T-helper 1 cell (primary cell): ENCODE measurements around the gene RPL13A.

Experiments used
- DNase-seq, 5 donors: peaks; one replicate each; pipeline ENCODE4 v3.0.0-alpha.2; 2012 to 2020

The RPL13A gene

GRCh38 chr19:49486232-49486631 lies 1.2 kb upstream of the RPL13A start:
- DNase-seq = no peak

GRCh38 chr19:49486710-49487276 lies 615 bp upstream of the RPL13A start:
- DNase-seq = no peak

- no peak for DNase-seq
Measured at GRCh38 chr19:49488046-49488862, 846 bp downstream of the RPL13A start.

GRCh38 chr19:49488863-49489537 lies 1.6 kb downstream of the RPL13A start:
- DNase-seq = no peak

- peak in 1 of 5 donors; percentile 60 for DNase-seq
Measured at GRCh38 chr19:49489601-49490167, 2.3 kb downstream of the RPL13A start.

- no peak for DNase-seq
Measured at GRCh38 chr19:49490287-49491029, 3.0 kb downstream of the RPL13A start.

GRCh38 chr19:49491030-49491803 lies 3.8 kb downstream of the RPL13A start:
- no peak for DNase-seq

DNA sequence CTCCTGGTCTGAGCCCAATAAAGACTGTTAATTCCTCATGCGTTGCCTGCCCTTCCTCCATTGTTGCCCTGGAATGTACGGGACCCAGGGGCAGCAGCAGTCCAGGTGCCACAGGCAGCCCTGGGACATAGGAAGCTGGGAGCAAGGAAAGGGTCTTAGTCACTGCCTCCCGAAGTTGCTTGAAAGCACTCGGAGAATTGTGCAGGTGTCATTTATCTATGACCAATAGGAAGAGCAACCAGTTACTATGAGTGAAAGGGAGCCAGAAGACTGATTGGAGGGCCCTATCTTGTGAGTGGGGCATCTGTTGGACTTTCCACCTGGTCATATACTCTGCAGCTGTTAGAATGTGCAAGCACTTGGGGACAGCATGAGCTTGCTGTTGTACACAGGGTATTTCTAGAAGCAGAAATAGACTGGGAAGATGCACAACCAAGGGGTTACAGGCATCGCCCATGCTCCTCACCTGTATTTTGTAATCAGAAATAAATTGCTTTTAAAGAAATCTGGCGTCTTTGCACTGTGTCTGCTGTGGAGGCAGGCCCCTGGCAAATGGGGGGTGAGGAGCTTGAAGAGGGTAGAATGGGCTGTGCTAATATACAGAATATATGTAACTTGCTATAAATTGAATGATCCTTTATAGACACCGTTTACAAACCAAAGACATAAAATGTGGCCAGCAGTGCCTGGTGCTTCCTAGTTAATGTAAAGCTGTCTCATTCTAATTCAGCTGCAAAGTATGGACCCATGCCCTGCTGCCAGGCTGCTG lies 4.6 kb downstream of the RPL13A start:
- no peak for DNase-seq

DNA sequence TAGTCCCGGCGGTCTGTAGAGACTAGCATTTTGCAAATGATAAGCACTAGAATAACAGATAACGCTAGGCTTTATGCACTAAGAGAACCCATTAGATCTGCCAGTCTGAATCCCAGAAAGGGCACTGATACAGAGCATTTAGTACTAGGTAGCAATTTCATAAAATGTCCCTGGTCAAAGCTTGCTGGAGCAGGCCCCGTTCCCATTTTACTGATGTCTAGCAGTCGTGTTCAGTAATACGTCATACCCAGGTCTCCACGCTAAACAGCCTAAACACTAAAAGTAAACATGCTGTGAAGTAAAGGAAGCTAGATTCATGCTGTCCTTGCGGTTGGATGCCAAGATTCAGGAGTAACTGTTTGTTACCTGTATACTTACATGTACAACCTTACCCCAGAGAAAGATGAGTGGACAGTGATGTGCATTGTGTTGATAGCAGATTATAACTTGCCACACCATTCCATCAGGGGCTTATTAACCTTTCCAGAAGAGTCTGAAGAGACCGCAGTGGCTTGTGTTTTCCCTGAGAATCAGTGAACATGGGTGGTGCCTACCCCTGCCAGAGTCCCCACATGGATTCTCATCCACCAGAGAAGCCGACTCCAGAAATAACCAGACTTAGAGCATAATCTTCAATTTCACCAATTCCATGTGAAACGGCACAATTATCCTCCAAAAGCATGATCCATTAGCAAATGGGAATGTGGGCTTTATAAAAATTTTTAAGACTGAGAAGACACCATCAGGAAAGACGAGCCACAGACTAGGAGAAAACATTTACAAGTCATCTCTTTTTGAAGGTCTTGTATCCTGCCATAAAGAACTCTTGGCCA lies 5.4 kb downstream of the RPL13A start:
- DNase-seq = no peak

GRCh38 chr19:49496574-49497008 lies 9.2 kb downstream of the RPL13A start:
- no peak for DNase-seq

- peak; percentile 63 to 82 (median 74) for DNase-seq
Measured at GRCh38 chr19:49497047-49497788, 9.8 kb downstream of the RPL13A start.

DNA sequence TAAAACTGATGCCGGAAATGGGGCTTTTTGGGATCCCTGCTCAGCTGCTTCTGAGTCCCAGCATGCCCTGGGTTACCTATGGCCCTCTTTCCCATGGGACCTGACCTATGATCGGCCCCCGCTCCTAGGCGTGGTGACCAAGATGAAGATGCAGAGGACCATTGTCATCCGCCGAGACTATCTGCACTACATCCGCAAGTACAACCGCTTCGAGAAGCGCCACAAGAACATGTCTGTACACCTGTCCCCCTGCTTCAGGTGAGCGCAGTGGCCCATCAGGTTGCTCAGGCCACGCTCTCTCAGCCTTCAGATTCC lies 10.3 kb downstream of the RPL13A start:
- DNase-seq = no peak

DNA sequence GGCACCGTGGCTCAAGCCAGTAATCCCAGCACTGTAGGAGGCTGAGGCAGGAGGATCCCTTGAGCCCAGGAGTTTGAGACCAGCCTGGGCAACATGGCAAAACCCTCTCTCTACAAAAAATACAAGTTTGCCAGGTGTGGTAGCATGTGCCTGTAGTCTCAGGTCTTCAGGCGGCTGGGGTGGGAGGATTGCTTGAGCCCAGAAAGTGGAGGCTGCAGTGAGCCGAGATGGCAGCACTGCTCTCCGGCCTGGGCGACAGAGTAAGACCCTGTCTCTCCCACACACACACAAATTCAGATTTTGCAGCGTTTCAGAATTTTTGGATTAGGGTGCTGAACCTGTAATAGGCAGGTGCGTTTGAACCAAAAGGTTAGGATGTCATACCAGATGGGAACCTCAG lies 11.1 kb downstream of the RPL13A start:
- no peak for DNase-seq

DNA sequence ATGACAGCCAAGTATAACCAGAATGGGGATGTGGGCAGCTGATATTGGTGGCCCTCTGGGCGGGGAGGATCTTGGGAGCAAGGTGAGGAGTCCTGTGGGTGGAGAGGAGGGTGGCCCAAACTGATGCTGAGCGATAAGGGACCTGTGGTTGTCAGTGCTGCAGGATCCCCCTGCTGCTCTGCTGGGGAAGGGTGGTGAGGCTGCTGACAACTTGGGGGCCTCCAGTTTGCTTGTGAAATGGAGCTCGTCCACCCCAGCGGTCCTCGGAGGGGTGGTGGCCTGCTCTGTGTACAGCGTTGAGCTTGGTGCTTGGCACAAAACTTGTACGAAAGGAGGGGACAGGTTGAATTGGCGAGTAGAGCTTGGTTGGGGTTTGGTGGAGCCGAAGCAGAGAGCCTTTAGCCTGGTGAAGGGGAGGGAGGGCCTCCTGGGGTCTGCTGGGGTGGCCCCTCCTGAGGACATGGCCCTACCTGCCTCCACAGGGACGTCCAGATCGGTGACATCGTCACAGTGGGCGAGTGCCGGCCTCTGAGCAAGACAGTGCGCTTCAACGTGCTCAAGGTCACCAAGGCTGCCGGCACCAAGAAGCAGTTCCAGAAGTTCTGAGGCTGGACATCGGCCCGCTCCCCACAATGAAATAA lies 11.7 kb downstream of the RPL13A start:
- DNase-seq = peak in 1 of 5 donors; percentile 53

DNA sequence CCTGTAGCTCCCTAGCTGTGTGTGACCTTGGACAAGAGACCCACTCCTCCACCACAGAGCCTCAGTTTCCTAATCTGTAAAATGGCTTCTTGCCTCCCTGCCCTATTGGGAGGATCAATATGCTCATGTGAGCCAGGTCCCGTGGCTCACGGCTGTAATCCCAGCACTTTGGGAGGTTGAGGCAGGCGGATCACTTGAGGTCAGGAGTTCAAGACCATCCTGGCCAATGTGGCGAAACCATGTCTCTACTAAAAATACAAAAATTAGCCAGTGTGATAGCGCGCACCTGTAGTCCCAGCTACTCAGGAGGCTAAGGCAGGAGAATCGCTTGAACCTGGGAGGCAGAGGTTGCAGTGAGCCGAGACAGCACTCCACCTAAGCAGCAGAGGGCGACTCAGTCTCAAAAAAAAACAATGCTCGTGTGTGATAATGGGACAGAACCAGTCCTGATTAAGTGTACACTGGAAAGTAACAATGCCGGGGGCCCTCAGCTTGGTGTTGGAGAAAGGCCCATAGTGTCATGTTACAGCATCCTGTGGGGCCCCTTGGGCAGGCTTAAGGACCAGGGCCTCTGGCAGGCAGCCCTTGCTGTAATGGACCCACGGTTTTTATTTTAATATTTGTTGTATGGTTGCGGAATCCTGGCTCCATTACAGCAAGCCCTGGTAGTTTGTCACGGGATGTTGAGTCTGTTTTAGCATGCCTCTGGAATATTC lies 15.6 kb downstream of the RPL13A start:
- DNase-seq = peak in 1 of 5 donors; percentile 72

DNA sequence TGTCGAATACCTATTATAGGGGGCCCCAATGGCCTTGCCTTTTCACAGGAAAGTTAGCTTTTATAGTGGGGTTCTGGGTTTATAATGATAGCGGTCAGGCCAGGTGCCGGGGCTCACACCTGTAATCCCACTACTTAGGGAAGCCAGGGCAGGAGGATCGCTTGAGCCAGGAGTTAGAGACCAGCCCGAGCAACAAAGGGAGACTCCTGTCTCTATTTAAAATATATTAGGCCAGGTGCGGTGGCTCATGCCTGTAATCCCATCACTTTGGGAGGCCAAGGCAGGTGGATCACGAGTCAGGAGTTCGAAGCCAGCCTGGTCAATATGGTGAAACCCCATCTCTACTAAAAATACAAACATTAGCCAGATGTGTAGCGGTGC lies 16.2 kb downstream of the RPL13A start:
- DNase-seq = no peak

DNA sequence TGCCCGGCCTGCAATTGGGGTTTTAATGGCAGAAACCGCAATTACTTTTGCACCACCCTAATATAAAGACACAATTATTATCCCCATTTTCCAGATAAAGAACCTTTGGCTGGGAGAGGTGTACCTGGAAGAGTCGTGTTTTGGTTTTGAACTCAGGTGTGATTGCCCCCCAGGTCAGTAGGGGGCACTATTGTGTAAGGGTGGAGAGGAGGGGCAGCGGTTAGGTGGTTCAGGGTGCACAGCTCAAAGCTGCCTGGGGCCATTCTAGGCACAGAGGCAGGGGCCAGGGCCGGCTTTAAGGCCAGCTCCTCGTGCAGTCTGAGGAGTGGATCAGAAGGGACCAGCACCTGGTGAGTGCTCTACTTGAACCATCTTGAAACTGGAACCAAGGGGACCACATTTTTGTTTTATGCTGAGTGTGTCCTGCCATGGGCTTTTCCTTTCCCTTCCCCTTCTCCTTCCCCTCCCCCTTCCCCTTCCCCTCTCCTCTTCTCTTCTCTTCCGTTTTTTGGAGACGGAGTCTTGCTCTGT lies 19.2 kb downstream of the RPL13A start:
- peak; percentile 48 to 78 (median 67) for DNase-seq
